ENCODE measurements around the gene GANC.

GRCh38 chr15:42287931-42288330 is 14.9 kb downstream of the GANC start:
- TF ChIP-seq CTCF (IDR thresholded peaks at IDR 0.05) (no peak), POLR2A (IDR thresholded peaks at IDR 0.05) (no peak), EP300 (IDR thresholded peaks at IDR 0.05) (no peak)
